IPS DF 19.7 (cell line): Measurements from ENCODE around the gene SSU72.
"Not testable (repeated sequence)": the region's sequence is repeated elsewhere in the genome, so short reads cannot be mapped to it uniquely, and the experiment has no call there.

Experiments
- DNase-seq: peaks from one replicate; pipeline ENCODE4 v3.0.0-alpha.2; 2013; ENCODE audit warnings: low read depth, low spot score

The SSU72 gene

GRCh38 chr1:1528301-1529267 lies 46.1 kb downstream of the SSU72 start:
- DNase-seq = no peak

- no peak for DNase-seq
Measured at GRCh38 chr1:1527092-1527816, 47.4 kb downstream of the SSU72 start.

- DNase-seq = not testable (repeated sequence)
Measured at GRCh38 chr1:1526476-1526875, 48.2 kb downstream of the SSU72 start.

- DNase-seq = not testable (repeated sequence)
Measured at GRCh38 chr1:1524750-1525383, 49.8 kb downstream of the SSU72 start.

GRCh38 chr1:1523651-1524050 lies 51.0 kb downstream of the SSU72 start:
- DNase-seq = not testable (repeated sequence)

- not testable (repeated sequence) for DNase-seq
Measured at GRCh38 chr1:1523226-1523625, 51.4 kb downstream of the SSU72 start.

- DNase-seq = not testable (repeated sequence)
Measured at GRCh38 chr1:1522536-1522935, 52.1 kb downstream of the SSU72 start.

- DNase-seq = no peak
Measured at GRCh38 chr1:1521331-1521730, 53.3 kb downstream of the SSU72 start.

- not testable (repeated sequence) for DNase-seq
Measured at GRCh38 chr1:1519805-1520505, 54.7 kb downstream of the SSU72 start.

- DNase-seq = not testable (repeated sequence)
Measured at GRCh38 chr1:1518621-1519007, 56.0 kb downstream of the SSU72 start.

GRCh38 chr1:1517973-1518620 lies 56.6 kb downstream of the SSU72 start:
- DNase-seq = no peak

GRCh38 chr1:1516923-1517322 lies 57.7 kb downstream of the SSU72 start:
- not testable (repeated sequence) for DNase-seq

- not testable (repeated sequence) for DNase-seq
Measured at GRCh38 chr1:1514376-1514775, 60.3 kb downstream of the SSU72 start.

GRCh38 chr1:1513675-1514074 lies 61.0 kb downstream of the SSU72 start:
- not testable (repeated sequence) for DNase-seq

- not testable (repeated sequence) for DNase-seq
Measured at GRCh38 chr1:1512425-1512824, 62.2 kb downstream of the SSU72 start.

- no peak for DNase-seq
Measured at GRCh38 chr1:1511533-1512285, 63.0 kb downstream of the SSU72 start, which contains the start of gene ATAD3A. ATAD3A (plus strand) TSS chr1:1512162; CDS start chr1:1512269, 107 bp downstream.

- no peak for DNase-seq
Measured at GRCh38 chr1:1510912-1511532, 63.6 kb downstream of the SSU72 start.

GRCh38 chr1:1509465-1509850 lies 65.2 kb downstream of the SSU72 start:
- DNase-seq = not testable (repeated sequence)

GRCh38 chr1:1508775-1509464 lies 65.7 kb downstream of the SSU72 start:
- not testable (repeated sequence) for DNase-seq
